GM19468 (cell line): ENCODE data around the gene HIPK2.
"Not testable (repeated sequence)": the region's sequence is repeated elsewhere in the genome, so short reads cannot be mapped to it uniquely, and the experiment has no call there.

Experiments
- ATAC-seq: cut with Tn5 transposase; IDR thresholded peaks from one replicate; pipeline ENCODE4 v1.9.1; 2021; ENCODE audit warnings: mild to moderate bottlenecking, moderate library complexity, moderate number of reproducible peaks; ENCODE audit not compliant: unreplicated experiment; ENCODE audit errors: extremely low read depth

Gene HIPK2

DNA sequence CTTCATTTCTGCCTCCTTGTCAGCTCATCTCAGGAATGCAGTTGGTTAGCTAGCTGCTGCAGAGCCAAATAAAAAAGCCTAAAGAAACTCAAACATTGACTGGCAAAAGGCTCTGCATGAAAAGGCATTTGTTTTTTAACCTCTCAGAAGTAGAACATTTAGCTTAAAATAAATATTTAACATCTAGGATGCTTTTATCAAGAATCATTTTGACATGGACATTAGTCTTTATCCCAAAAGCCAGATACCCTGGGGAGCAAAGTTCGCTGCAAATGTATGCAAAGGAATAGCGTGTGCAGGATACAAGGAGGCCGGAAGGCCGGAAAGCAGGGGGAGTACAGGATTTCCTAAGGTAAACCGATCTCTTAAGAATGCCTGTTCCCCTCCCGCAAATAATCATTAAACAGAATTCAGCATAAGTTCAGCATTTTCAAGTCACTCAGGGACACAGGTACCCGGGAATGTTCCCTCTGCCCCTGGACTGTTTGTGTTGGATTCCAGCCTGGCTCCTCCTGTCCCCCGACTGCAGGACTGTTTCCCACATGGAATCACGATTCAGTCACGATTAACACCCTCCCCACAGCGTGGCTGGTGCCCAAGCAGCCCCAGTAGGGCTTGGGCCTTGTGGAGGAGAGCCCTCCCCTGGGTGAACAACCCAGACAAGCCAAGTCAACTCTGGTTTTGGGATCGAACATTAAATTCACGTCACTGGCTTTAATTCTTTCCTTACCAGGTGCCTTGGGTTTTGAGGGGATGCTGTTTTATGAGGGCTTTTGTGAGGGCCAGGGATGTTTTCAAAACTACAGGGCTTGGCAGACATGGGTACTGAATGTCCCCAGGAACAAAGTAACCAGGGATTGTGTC lies 97.8 kb downstream of the HIPK2 start:
- no peak for ATAC-seq

DNA sequence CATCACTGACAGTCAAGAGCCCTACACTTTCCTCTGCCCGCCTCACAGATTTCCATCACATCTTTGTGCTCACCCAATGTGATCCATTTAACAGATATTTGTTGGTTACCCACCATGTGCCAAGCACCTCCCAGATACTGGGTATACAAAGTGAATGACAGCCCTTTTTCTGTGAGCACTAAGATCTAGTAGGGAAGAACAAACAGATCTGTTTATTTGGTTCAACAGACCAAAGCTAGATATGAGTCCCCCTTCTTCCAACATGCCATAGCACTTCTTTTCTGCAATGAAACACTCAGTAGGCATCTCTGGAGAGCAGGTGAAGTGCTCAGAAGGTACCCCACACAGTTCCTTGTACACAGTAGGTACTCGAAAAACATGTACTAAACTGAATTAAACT lies 101.4 kb downstream of the HIPK2 start:
- ATAC-seq: no peak

DNA sequence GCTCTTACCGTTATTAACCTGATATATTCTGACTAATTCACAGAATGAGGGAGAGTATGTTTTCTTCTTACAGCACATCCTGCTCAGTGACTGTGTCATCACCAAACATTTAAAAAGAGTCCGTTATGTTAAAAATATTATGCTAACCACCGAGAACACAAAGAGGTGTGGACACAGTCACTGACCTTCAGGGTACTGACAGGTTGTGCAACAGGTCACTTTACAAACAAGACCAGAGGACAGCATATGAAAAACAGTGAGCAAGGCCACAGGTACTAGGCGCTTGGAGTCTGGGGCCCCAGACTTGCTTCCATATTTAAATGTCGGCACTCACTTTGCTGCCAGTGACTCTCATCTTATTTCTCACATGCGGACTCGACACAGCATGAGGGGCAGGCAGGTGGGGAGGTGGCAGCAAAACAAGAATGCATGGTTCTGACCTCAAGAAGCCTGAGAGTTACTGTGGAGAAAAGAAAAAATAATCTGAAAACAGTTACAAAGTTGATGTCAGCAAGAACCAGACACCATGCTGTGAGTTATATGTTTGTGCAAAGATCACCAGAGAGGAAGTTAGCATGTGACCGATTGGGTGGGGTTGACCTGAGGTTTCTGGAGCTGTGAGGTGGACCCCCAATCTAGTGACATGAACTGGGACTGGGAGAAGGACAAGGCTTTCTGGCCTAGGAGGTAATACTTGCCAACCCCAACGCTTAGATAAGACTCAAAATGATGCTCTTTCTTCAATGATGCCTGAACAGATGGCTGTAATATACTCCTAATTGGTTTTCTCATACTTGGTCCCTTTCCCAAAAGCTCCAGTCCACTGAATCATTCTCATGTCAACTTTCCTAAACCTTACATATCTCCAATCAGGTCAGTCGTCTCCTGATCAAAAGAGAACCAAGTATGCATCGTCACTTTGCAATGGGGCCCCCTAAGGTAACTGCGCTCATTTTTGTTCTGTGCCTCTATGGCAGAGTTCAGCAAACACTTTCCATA lies 102.4 kb downstream of the HIPK2 start:
- no peak for ATAC-seq

DNA sequence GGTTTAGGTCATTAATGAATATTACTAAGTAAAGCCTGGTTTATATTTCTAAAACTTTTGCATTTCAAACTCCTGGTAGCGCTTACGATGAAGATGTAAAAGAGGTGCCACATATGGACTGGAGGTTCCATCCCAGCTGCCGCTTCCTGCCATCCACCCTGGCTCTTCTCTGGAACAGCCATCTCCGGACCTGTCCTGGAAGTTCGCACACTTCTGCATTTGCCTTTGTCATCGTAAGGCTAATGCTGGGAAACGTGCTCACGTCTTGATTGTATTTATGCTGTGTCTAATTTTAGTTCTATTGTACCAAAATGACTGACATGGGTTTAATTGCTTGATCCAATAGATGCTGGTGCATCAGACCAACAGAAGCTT lies 103.1 kb downstream of the HIPK2 start:
- ATAC-seq: no peak

DNA sequence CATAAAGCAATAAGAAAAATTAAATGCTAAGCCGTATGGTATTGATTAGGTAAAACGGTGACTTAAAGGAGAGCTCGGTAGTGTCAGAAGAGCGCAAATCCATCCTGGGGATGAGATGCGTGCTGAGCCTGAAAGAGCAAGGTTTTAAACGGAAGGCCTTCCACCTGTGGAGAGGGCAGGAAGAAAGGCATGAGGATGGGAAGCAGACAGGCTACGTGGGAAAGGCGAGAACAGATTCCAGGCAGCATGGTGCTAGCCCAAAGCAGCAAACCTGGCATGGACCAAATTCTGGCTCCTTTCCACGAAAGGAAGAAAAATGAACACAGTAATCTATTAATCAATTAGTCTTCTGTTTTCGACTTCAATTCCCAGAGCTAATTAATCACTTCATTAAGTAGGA lies 103.5 kb downstream of the HIPK2 start:
- no peak for ATAC-seq

DNA sequence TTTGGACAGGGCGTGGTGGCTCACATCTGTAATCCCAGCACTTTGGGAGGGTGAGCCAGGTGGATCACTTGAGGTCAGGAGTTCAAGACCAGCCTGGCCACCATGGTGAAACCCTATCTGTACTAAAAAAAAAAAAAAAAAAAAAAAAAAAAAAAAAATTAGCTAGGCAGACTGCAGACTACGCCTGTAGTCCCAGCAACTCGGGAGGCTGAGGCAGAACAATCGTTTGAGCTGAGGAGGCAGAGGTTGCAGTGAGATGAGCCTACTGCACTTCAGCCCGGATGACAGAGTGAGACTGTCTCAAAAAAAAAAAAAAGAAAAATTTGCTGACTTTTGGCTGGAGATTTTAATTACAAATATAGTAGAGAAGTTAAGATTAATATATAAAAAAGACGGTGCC lies 104.0 kb downstream of the HIPK2 start:
- ATAC-seq: no peak

DNA sequence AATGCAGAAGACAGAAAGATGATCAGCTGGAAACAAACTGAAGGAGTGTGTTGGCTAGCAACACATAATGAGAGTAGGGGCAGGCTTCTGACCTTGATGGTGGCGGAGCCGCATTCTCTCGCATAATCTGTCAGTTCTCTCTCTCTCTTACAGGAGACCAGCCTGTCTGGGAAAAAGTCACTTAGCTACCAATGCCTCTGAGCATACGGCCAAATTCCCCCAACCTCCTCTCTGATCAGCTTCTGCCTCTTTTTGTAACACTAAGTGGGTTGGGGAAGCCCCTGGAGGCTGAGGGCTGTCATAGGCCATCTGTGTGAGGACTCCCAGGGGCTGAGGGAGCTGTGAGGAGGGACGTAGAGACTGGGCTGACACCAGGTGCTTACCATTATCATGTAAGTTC lies 104.6 kb downstream of the HIPK2 start:
- ATAC-seq: peak; percentile 67

DNA sequence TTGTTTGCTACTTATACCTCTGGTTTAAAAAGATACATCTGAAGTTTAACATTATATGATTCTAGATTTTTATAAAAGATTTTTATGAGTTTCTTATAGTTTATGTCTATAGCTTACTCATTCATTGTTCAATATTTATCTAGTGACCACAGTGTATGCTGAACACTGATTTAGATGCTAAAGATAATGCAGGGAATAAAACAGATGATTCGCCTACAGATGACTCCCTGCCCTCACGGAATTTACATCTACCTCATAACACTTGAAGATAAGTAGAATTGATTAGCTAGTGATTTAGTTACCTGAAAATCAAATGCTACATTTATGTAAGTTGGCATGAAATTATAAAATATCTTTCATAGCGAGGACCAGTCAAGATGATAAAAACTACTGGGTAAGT lies 105.8 kb downstream of the HIPK2 start:
- no peak for ATAC-seq

DNA sequence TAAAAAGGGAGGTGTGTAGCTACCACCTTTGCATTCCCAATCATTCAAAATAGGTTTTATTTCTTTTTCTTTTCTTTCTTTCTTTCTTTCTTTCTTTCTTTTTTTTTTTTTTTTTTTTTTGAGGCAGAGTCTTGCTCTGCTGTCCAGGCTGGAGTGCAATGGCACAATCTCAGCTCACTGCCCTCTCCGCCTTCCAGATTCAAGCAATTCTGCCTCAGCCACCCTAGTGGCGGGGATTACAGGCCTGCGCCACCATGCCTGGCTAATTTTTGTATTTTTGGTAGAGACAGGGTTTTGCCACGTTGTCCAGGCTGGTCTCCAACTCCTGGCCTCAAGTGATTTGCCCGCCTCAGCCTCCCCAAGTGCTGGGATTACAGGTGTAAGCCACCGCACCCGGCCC lies 107.1 kb downstream of the HIPK2 start:
- ATAC-seq: not testable (repeated sequence)

DNA sequence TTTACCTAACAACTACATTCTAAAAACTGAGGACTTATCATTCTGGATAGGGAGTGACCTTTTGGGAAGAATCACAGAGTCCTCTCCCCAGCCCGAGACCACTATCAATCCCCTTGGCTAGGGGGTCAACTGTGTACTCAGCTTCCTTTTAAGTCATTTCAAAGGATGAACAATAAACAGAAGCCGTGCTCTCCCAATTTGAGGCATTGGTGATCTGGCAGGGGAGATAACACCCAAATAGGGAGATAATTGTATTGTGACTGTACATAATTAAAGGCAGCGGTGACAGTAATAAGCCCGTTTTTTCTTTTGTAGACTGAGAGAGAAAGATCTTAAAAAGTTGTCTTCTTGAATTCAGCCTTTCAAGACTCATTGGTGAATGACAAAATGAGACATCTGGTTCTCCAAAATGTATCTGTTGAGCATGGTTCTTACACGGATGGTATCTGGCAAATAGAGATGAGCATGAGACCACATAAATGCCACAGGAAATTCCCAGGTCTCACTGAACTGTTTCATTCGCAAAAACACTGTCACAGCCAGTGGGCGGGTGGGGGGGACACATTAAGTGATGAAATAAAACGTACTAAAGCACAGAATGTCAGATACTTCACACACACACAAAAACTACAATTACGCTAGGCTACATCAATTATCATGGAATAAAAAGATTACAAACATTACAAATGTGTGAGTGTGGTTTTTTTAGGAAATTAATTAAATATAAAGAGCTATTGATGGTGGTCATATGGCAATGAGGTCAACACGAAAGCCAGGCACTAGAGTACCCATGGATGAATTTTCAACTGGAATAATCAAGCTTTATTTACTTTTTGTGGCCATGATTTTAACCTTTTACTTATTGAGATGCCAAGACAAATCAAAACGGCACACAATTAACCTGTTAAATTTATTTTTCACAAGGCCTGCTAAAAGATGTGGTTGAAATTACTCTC lies 108.4 kb downstream of the HIPK2 start:
- no peak for ATAC-seq

DNA sequence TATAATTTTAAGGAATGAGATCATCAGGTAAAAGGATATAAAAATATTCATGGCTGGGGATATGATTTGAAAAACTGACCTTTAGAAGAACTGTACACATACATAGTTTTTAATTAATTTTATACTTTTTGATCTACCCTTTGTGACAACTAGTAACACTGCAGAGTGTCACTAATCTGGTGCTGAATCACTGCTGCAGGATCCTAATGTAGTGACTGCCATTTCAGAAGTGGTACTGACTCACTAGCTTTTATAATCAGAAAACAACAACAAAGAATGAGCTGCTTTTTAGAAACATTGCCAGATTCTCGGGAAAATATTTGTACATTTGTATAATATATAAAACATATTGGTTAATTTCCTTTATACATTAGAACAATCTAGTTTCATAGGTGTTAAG lies 110.4 kb downstream of the HIPK2 start:
- no peak for ATAC-seq

DNA sequence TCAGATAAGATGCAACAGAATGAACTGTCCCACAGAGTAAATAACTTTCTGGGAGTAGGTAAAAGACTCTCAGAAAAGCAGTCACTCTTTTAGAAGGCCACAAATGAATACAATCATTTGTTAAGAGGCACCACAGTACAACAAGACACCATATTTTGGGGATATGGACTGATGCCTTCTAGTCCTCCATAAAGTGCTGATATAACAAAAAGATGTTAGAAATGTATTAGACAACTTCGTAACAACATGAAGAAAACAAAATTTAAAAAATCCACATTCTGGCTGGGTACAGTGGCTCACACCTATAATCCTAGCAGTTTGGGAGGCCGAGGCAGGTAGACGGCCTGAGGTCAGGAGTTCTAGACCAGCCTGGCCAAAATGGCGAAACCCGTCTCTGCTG lies 111.3 kb downstream of the HIPK2 start:
- no peak for ATAC-seq

DNA sequence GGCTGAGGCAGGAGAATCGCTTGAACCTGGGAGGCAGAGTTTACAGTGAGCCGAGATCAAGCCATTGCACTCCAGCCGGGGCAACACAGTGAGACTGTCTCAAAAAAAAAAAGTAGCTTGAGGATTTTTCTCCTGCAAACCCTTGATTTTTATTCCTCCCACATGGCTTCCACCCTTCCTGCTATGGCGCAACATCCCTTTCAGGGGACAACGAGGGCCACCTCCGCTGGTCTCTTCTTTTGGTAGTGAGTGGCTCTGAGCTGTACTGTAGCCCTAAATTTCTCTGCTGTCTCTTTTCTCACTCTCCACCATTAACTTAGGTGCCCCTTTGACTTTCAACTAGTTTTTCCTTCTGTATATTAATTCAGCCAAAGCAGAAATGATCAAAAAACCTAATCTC lies 113.4 kb downstream of the HIPK2 start:
- no peak for ATAC-seq

DNA sequence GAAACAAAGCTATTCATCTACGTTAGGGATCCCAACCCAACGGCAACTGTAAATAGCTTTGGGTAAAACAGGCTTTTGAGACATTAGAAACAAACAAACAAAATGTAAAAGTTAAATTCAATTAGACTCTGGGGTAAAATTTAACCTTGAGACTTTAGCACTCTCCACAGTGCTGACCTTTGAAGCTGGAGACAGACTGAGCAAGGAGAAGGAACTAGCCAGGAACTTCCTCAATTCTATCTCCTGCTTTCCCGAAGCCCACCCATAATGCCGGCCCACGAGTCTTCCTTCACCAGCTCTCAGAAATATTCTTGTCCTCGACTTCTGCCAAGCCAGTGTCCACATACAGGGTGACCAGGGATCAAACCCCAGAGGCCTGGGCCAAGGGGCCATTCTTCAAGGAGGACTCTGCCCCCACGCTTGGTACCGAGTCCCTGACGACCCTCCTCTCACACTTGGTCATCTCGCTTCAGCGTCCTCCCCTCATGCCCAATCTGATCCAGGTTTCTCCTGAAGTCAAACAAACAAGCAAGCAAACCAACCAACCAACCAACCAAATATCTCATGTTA lies 114.1 kb downstream of the HIPK2 start:
- no peak for ATAC-seq

DNA sequence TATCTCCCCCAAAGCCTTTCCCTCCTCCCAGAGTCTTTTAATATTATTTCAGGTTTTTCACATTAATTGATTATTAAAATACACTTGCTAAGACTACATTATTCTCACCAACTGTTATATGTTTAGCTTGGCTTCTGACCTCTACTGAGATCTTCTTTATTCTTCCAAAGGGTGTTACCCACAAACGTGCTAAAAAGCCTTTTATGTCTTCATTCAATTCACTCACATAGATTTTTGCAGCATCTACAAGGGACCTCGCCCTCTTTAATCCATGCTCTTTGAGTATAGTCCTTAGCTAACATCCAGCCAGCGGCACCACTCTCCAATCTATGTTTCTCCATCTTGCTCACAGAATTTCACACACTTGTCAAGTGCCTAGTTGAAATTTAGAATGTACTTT lies 115.9 kb downstream of the HIPK2 start:
- ATAC-seq: no peak

DNA sequence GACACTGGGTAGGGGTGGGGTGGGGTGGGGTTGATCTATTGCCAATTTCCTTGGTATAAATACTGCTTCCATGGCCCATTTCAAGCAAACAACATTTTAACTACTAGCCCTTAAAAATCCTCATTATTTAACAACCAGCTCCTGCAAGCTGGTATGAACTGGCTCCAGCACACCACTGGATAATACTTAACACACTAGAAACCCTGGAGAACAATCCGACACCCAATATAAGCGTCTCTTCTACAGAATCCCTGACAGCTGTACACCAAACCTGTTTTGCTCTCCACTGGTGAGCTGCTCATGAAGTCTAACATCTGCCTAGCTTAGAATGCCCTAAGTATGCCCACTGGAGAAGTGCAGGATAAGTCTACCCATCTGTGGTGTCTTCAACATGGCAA lies 116.8 kb downstream of the HIPK2 start:
- ATAC-seq: no peak

DNA sequence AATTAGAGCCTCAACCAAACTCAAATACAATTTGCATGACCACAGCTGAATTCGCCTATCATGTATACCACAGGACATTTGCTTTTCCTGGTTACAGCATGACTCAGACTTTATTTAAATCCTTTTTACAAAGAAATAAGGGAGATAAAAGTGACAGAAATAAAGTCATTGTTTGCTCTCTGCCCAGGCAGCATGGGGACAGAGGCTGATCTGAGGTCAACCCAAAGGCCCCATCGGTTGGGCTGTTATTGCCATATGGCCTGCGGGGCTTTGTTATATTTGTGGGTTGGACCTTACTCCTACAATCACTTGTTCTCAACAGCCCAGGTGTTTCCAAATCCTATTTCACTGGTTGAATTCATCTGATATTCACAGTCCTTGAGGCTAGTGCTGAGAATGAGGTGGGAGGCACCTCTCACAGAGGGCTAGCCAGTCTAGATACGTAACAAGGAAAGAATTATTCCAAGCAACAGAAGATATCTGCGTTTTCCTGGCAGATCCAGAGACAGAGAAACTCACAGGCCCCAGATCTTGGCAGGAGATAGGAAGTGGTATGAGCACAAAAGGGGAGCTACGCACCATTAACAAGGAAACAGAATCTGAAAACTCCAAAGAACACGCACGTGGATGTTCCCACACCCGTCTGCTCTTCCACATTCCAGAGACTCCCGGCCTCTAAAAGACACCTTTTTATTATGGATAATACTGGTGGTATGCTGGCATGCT lies 117.3 kb downstream of the HIPK2 start:
- no peak for ATAC-seq

DNA sequence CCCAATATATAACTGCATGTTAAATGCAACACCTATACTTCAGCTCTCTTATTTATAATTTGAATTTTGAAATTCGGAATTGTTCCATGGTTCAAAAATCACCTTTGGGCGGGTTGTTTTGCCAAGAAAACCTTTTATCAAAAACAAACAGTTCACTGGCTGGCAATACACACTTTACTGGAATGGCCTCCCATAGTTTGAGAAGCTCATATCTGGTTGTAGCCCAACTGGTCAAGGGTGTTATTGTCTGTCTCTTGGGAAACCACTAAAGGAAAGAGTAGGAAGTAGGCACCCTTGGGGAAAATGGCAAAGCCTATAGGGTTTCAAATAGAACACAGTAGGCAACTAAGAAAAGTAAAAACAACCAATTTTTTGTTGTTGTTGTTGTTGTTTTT lies 117.9 kb downstream of the HIPK2 start:
- no peak for ATAC-seq
